HG02938 (cell line): ENCODE data around the gene XXYLT1.

Experiments used
- ATAC-seq: cut with Tn5 transposase; IDR thresholded peaks from one replicate; pipeline ENCODE4 v1.9.1; 2021; ENCODE audit warnings: mild to moderate bottlenecking, moderate library complexity; ENCODE audit not compliant: unreplicated experiment

The XXYLT1 gene

DNA sequence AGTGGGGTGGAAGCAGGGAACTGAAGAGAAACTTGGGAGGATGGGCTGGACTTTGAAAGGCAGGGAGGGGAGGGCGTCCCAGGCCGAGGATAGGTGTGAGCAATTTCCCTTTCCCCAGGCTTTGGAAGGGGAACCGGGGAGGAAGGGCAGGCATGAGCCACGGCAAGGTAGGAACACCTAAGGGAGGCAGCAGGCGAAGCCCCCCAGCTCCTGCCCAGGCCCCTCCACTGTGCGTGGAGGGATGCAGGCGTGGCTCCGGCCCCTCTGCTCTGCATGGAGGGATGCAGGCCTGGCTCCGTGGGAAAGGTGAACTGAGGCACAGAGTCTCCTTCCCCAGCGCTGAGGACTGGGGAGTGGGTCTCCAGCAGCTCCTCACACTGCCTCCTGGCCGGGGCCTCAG is 236.4 kb downstream of the XXYLT1 start:
- ATAC-seq: no peak

GRCh38 chr3:195034101-195034500 is 236.9 kb downstream of the XXYLT1 start:
- no peak for ATAC-seq

- ATAC-seq: no peak
These were observed 237.3 kb downstream of the XXYLT1 start for GRCh38 chr3:195033531-195034091.

DNA sequence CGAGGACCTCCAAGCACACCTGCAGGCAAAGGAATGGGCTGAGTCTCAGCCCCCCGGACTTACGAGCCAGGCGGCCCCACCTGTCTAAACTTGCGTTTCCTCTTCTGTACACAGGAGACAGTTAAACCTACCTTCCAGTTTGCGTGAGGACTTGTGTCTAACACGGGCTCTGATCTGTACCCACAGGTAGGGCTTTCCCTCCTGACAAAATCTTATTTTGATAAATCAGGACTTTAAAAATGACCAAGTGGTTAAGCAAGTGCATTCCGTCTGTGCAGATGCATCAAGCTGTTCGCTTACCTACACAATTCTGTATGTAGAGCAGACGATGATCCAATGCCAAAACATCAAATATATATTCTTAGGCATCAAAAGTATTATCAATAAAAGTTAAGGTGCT is 238.0 kb downstream of the XXYLT1 start:
- no peak for ATAC-seq

DNA sequence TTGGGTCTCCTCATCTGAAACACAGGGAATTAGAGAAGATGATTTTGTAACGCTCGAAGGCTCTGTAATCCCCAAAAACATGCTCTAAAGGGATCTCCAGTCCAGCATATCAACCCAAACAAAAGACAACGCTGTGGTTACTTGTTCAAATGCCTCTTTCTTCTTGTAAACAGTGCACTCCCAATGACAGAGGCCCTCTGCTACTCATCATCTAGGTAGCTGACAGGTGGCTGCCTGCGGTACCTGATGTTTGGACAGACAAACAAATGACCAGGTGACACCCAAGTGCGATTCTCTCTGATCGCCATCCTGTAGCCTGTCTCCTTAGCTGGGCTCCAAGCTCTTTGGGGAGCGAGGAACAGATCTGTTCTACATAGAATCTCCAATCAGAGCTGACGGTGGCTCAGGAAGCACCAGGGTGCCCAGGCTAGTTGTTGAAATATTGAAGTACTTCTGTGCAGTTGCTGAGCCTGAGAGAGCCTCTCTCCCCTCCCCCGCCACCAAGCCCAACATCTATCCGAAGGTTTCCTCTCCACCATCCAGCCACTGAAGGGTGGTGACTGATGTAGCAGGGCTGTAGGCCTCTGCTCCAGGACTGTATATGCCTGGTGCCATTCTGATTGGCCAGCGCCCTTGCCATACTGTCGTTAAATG is 238.7 kb downstream of the XXYLT1 start:
- ATAC-seq: no peak

DNA sequence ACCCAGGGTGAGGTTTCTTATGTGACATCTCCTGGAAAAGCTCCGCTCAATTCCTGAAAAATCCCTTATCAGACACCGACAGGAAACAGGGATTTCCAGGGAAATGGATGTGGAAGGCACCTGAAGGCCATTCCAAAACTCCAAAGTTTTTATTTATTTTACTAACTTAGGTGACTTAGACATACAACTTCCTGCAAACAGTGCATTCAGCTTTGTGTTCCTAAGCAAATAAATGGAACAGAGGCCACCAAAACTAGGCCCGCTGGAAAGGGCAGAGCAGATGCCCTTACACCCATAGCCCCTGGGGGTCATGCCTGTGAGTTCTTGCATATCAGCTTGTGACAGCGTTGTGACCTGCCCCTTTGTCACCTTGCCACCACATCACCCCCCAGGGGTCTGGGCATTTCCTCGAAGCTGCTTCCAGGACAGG is 239.4 kb downstream of the XXYLT1 start:
- no peak for ATAC-seq

DNA sequence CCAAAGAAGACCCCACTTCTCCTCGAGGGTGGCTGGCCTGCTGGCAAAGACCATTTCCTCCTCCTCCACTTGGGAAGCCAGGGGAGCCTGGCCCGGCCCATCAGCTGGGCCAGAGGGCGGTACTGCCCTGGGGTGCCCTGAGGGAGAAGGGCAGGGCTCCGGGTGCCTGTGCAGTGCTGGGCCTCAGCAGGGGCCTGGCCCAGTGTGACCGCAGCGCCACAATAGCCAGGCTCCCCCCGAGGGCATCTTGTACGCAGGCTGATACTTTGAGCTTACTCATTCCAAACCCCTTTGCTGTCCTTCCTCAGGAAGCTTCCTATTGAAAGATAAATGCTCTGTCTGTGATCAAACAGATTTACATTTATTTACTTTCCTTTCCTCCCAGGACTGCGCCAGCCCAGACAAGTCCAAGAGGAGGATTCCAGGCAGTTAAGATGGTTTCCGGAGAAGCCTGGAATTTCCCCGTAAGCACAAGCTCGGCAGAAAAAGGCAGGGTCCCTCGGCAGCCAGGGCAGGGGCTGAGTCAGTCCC is 240.1 kb downstream of the XXYLT1 start:
- no peak for ATAC-seq

GRCh38 chr3:195028877-195029606 is 241.9 kb downstream of the XXYLT1 start:
- no peak for ATAC-seq

- no peak for ATAC-seq
These were observed 245.1 kb downstream of the XXYLT1 start for GRCh38 chr3:195025884-195026200.

- no peak for ATAC-seq
These were observed 245.7 kb downstream of the XXYLT1 start for GRCh38 chr3:195025056-195025883.

- no peak for ATAC-seq
These were observed 247.0 kb downstream of the XXYLT1 start for GRCh38 chr3:195023989-195024388.

DNA sequence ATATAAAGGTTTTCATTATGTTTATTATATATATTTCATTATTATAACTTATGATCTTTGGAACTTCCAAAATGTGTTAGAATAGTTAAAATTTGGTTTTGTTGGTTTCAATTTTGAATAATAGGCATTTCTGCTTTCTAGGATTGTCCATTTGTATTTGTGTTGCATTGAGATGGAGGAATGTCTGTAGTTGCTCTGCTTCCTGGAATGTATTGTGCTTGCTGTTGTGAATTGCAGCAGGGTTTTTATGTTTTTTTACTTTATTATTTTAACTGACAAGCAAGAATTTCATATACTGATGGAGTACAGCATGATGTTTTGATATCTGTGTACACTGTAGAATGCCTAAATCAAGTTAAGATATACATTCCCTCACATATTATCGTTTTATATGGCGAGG is 247.4 kb downstream of the XXYLT1 start:
- no peak for ATAC-seq

DNA sequence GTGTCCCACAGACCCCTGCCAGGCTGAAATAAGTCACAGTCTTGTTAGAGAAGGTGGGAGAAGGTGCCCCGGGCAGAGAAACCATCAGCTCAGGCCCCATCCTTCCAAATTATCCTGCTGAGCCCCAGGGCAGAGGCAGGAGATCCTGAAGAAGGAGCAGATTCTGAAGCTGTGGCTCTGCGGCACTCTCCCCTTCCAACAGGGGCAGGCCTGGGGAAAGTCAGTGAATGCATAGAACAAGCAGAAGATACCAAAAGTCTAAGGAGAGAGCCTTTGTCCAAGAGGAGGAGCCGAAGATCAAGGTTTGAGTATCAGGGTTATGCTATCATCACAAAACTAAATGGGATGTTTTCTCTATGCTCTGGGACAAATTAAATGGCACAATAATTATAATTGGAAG is 249.3 kb downstream of the XXYLT1 start:
- ATAC-seq: no peak

- ATAC-seq: no peak
These were observed 250.0 kb downstream of the XXYLT1 start for GRCh38 chr3:195020921-195021320.

- no peak for ATAC-seq
These were observed 250.8 kb downstream of the XXYLT1 start for GRCh38 chr3:195020185-195020584.

GRCh38 chr3:195019335-195019734 is 251.6 kb downstream of the XXYLT1 start:
- no peak for ATAC-seq
